ENCODE measurements around the gene HUNK.
"Not testable (repeated sequence)": the region's sequence is repeated elsewhere in the genome, so short reads cannot be mapped to it uniquely, and the experiment has no call there.

Gene HUNK

GRCh38 chr21:31848326-31848985, 24.4 kb upstream of the HUNK start:
- H3K4me3 Mint-ChIP-seq: no peak overlapping the region
- no peak for TF ChIP-seq CTCF (IDR thresholded peaks at IDR 0.05; ENCODE audit: unreplicated experiment in 3 of 3)
- no peak overlapping the region for H3K27ac Mint-ChIP-seq
- no peaks in the 10 kb centered on the region for H3K9me3 Mint-ChIP-seq
- H3K4me1 Mint-ChIP-seq: peaks cover 25% of the 10 kb centered on the region
- H3K27me3 Mint-ChIP-seq (ENCODE audit: low read depth): no peaks in the 10 kb centered on the region
- no peaks in the 10 kb centered on the region for H3K36me3 Mint-ChIP-seq (ENCODE audit: low read depth)

GRCh38 chr21:31850886-31851285, 21.9 kb upstream of the HUNK start:
- H3K36me3 Mint-ChIP-seq (ENCODE audit: low read depth): no peaks in the 10 kb centered on the region
- no peaks in the 10 kb centered on the region for H3K27me3 Mint-ChIP-seq (ENCODE audit: low read depth)
- TF ChIP-seq CTCF (IDR thresholded peaks at IDR 0.05; ENCODE audit: unreplicated experiment in 3 of 3): no peak
- no peak overlapping the region for H3K27ac Mint-ChIP-seq
- H3K4me1 Mint-ChIP-seq: peaks cover 11% of the 10 kb centered on the region
- no peaks in the 10 kb centered on the region for H3K9me3 Mint-ChIP-seq
- H3K4me3 Mint-ChIP-seq: no peak overlapping the region

- no peaks in the 10 kb centered on the region for H3K27me3 Mint-ChIP-seq (ENCODE audit: low read depth)
- H3K4me3 Mint-ChIP-seq: no peak overlapping the region
- no peaks in the 10 kb centered on the region for H3K36me3 Mint-ChIP-seq (ENCODE audit: low read depth)
- no peaks in the 10 kb centered on the region for H3K9me3 Mint-ChIP-seq
- TF ChIP-seq CTCF (IDR thresholded peaks at IDR 0.05; ENCODE audit: unreplicated experiment in 3 of 3): no peak
- H3K4me1 Mint-ChIP-seq: no peaks in the 10 kb centered on the region
- no peak overlapping the region for H3K27ac Mint-ChIP-seq
Measured at GRCh38 chr21:31855180-31855579, 17.6 kb upstream of the HUNK start.

- Mint-ChIP-seq H3K27ac (no peak overlapping the region), H3K36me3 (ENCODE audit: low read depth) (no peaks in the 10 kb centered on the region), H3K9me3 (no peaks in the 10 kb centered on the region), H3K4me1 (no peaks in the 10 kb centered on the region), H3K27me3 (ENCODE audit: low read depth) (no peaks in the 10 kb centered on the region), H3K4me3 (no peak overlapping the region)
- no peak for TF ChIP-seq CTCF (IDR thresholded peaks at IDR 0.05; ENCODE audit: unreplicated experiment in 3 of 3)
Measured at GRCh38 chr21:31857096-31857495, 15.7 kb upstream of the HUNK start.

GRCh38 chr21:31857631-31858030, 15.2 kb upstream of the HUNK start:
- not testable (repeated sequence) for H3K36me3 Mint-ChIP-seq (ENCODE audit: low read depth); H3K27ac Mint-ChIP-seq; H3K27me3 Mint-ChIP-seq (ENCODE audit: low read depth); H3K4me1 Mint-ChIP-seq; H3K4me3 Mint-ChIP-seq; H3K9me3 Mint-ChIP-seq

GRCh38 chr21:31860851-31861250, 12.0 kb upstream of the HUNK start:
- TF ChIP-seq CTCF (IDR thresholded peaks at IDR 0.05; ENCODE audit: unreplicated experiment in 3 of 3): no peak
- Mint-ChIP-seq H3K9me3 (no peaks in the 10 kb centered on the region), H3K27ac (no peak overlapping the region), H3K4me1 (no peaks in the 10 kb centered on the region), H3K27me3 (ENCODE audit: low read depth) (no peaks in the 10 kb centered on the region), H3K36me3 (ENCODE audit: low read depth) (no peaks in the 10 kb centered on the region), H3K4me3 (no peak overlapping the region)

Data from nephron (organoid).